ENCODE results near the gene CTNND2.

Gene CTNND2

DNA sequence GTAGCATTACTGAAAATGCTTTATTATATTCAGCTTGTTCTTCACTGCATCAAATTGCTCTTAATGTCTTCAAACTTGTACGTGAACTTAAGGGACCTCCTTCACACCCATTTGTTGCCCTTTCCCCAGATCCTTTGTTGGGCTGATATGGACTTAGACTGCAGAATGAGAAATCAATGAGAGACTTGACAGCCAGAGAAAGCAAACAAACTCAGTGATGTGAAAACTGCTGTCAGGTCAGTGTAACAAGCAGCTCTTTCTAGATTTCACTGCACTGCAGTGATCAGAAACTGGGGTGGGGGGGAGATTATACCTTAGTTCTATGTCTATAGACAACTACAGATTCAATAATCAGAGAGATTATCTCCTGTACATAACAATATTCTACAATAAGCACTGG lies 652.2 kb downstream of the CTNND2 start:
- no peak for DNase-seq (ENCODE audit: low spot score)

- no peak for DNase-seq (ENCODE audit: low spot score)
These were observed 653.0 kb downstream of the CTNND2 start for GRCh38 chr5:11251247-11251646.

DNA sequence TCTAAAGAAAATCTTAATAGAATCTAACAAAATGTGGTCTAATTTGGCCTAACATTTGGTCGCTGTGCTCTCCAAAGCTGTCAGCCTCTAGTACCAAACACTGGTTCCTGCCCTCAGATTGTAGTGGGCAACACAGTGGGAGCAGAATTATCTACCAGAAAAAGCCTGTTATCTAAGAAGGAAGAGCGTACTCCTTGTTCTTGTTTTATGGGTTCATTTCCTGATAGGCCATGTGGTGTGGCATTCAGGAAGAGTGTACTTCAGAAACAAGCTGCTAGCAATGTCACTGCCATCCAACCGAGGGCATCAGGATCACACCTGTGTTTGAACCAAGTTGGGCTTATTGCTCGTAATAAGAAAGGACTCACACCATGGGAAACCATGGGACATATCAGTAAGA lies 655.3 kb downstream of the CTNND2 start:
- no peak for DNase-seq (ENCODE audit: low spot score)

GRCh38 chr5:11247224-11247623 lies 657.0 kb downstream of the CTNND2 start:
- DNase-seq (ENCODE audit: low spot score), result no peak

DNA sequence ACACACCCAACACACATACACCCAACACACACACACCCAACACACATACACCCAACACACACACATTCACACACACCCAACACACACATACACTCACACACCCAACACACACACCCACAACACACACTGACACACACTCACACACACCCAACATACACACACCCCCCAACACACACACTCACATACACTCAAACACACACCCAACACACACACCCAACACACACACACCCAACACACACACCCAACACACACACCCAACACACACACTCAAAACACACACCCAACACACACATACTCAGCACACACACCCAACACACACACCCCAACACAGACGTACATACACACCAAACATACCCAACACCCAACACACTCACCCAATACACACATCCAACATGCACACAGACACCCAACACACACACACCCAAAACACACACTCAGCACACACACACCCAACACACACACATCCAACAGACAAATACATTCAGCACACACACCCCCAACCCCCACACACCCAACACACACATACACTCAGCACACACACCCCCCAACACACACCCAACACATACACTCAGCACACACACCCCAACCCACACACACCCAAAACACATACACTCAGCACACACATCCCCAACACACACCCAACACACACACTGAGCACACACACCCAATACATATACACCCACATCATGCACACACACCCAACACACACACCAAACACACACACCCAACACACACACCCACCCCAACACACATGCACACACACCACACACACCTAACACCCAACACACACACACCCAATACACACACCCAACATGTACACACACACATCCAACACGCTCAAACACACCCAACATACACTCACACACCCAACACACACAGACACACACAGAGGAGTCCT lies 663.7 kb downstream of the CTNND2 start:
- DNase-seq (ENCODE audit: low spot score), result no peak

- DNase-seq (ENCODE audit: low spot score), result no peak
These were observed 664.8 kb downstream of the CTNND2 start for GRCh38 chr5:11239261-11240015.

DNA sequence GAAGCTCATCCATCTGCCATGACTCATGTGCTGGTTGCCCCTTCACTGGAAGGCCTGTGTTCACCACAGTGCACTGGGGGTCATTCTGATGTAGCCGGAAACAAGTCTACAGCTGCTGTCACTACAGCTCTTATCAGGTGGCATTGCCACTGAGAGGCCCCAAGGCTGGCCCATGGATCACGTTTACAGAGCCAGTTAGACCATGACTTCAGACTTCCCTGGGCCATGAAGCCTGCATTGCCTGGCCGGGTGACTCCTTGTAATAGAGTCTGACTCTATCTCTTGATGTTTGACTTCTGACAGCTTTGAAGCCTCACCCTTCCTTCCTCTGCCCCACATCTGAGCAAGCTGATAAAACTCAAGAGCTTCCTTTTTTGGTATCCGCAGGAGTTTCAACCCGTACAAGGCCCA lies 669.7 kb downstream of the CTNND2 start:
- DNase-seq (ENCODE audit: low spot score), result no peak

GRCh38 chr5:11230890-11231289 lies 673.4 kb downstream of the CTNND2 start:
- no peak for DNase-seq (ENCODE audit: low spot score)

DNA sequence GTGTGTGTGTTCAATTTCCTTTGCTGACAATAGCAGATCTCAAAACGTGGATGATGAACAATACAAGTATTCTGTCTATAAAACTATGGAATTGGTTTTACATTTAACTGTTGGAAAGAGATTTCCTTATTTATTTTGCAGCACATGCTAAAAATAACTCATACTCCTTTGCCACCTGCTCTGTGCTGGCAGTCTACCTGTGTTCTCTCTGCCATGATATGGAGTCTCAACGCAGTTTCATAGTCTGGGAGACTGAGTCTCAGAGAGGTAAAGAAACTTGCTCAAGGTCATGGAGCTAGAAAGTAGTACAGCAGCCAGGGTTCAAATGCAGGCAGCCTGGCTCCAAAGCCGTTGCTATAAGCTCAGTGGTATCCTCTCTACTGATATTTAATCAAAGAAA lies 677.2 kb downstream of the CTNND2 start:
- DNase-seq (ENCODE audit: low spot score), result no peak

DNA sequence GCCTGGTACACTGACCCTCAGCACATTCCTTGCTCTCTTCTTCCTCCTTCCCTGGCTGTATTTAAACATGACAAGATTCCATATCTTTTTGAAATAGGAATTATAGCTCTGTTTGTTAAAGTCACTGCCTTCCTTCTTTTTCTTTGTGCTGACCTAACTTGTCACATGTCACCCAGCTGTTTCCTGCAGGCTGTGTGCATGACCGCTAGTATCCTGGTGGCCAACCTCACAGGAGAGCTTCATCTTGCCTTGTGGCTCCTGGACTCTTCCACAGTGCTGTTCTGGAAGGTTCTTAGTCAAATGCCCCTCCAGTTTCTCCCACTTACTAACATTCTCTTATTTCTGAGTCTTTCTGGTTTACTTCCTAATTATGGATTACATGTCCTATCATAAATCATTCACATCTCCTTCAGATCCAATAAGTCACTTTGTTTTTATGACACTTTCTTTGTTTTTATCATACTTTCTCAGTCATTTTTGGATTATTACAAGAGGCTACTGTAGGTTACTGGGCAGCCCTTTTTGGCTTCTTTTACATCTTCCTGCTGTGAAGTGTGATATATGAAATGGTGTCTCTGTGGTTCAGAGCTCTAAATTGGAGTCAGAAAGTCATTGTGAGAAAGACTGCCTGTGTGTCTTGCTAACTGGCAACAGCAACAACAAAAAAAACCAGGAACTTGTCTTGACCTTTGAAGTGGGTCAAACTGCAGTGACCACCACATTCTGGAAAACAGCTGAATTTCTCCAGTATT lies 679.6 kb downstream of the CTNND2 start:
- no peak for DNase-seq (ENCODE audit: low spot score)

DNA sequence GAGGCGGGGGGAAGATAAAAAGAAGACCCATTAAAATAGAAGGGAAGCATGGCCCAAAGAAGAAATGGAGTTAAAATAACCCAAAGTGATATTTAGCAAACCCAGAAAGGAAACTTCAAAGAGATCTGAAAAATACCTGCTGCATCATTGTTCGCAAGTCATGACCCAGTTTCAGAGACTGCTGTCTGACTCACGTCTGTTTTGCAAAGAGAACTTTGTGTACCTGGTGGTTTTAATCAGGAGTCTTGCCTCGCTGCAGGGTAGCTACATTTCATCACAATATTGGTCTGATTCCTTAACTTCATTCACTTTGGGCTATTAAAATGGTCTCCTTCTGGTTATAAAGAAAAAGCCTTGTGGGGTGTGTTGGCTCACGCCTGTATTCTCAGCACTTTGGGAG lies 682.1 kb downstream of the CTNND2 start:
- no peak for DNase-seq (ENCODE audit: low spot score)

GRCh38 chr5:11214864-11215644 lies 689.2 kb downstream of the CTNND2 start:
- DNase-seq (ENCODE audit: low spot score), result no peak

DNA sequence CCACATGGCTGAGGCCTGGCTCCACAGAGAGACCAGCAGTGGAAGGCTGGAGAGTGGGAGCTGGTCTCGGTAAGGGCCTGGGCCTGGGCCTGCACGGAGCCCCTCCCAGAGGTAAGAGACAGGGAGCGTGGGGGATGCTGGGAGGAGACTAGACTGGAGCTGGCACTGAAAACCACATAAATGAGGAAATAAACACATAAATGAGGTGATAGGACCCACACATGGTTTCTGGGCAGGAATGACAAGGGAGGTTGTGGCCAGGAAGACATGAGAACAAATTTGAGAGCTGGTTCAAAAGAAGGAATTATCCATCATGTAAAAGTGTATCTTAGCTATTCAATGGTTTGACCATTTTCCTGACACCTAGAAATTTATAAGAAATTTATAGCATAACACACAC lies 691.5 kb downstream of the CTNND2 start:
- DNase-seq (ENCODE audit: low spot score), result no peak

DNA sequence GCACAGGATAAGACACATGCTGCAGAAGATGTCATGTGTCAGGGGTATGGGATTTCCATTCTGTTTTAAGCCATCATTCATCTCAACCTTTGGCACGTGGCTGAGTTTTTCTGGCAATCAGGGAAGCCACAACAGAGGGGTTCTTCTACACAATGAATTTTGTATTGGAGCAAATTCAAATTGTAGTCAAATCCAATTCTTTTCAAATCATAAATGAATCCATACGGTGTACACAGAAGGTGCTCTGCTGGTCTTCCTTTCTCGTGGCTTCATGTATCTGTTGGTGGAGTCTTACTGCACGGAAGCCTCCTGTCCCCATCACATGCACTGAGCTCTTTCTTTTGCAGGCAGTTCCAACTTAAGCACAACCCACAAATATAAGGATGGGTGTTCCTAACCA lies 706.5 kb downstream of the CTNND2 start:
- DNase-seq (ENCODE audit: low spot score), result no peak

- DNase-seq (ENCODE audit: low spot score), result peak; percentile 41
These were observed 712.6 kb downstream of the CTNND2 start for GRCh38 chr5:11191673-11192072.

GRCh38 chr5:11182441-11183080 lies 721.7 kb downstream of the CTNND2 start:
- DNase-seq (ENCODE audit: low spot score), result peak; percentile 46

DNA sequence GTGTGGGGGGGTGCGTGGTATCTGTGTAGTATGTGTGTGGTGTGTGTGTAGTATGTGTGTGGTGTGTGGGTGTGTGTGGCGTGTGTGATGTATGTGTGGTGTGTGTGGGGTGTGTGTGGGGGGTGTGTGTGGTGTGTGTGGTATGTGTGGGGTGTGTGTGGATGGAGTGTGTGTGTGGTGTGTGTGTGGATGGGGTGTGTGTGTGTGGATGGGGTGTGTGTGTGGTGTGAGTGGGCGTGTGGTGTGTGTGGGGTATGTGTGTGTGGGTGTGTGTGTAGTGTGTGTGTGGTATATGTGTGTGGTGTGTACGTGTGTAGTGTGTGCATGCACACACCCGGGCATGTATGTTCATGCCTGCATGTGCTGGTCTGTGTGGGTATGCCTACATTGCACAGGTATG lies 722.3 kb downstream of the CTNND2 start:
- no peak for DNase-seq (ENCODE audit: low spot score)

- DNase-seq (ENCODE audit: low spot score), result no peak
These were observed 723.4 kb downstream of the CTNND2 start for GRCh38 chr5:11180890-11181289.

- no peak for DNase-seq (ENCODE audit: low spot score)
These were observed 726.1 kb downstream of the CTNND2 start for GRCh38 chr5:11177999-11178711.

GRCh38 chr5:11174591-11174990 lies 729.7 kb downstream of the CTNND2 start:
- no peak for DNase-seq (ENCODE audit: low spot score)

DNA sequence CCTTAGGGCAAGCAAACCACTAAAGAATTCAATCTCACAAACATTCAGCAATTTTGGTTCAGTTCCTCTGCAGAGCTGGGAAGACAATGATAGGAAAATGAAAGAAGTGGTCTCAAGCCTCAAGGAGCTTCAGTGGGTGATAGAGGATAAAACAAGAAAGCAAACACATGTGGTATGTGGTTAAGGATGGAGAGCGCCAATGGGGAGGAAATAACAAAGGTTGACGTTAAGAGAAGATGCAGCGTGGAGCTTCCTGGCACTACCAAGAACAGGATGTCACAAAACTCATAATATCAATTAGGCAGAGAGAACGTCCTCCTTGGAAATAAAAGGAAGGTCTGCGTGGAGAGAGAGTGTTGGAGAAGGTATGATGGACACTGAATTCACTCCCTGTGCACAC lies 731.8 kb downstream of the CTNND2 start:
- no peak for DNase-seq (ENCODE audit: low spot score)

Measured in globus pallidus (tissue), 1 donor.